K562 (cell line): Measurements from ENCODE around the gene RTL10. TPM values are rescaled to one million over a fixed set of nuclear protein-coding genes. Genes with fewer than 3 reads are reported as not detected.
A peak's percentile ranks its signal among the peaks of the same experiment; 100 is the strongest.

ENCODE experiments used
- ATF2 ChIP-seq: sonication (generic); formaldehyde crosslinking; IDR thresholded peaks from 2 replicates; pipeline ENCODE4 v1.8.1; 2022; ENCODE audit warnings: missing genetic modification reagents
- BCL6 ChIP-seq: fragments of 250-450 bp; sonication (Bioruptor Pico); IDR thresholded peaks from 2 replicates; pipeline ENCODE4 v1.4.0; 2020
- BDP1 ChIP-seq: IDR thresholded peaks from 3 replicates; pipeline ENCODE4 v1.6.1; 2011; ENCODE audit not compliant: insufficient read length, insufficient read depth
- BRD4 ChIP-seq: fragments of 200-600 bp; sonication (generic); IDR thresholded peaks from 2 replicates; pipeline ENCODE4 v1.6.1; 2017; ENCODE audit warnings: inconsistent platforms
- CBFA2T3 ChIP-seq: fragments of 450-650 bp; IDR thresholded peaks from 2 replicates; pipeline ENCODE4 v1.6.1; 2017
- E2F4 ChIP-seq: sonication (generic); formaldehyde crosslinking; IDR thresholded peaks from 2 replicates; pipeline ENCODE4 v1.8.0; 2022; ENCODE audit warnings: mild to moderate bottlenecking, low read depth, missing genetic modification reagents
- HDGF ChIP-seq: fragments of 450-650 bp; IDR thresholded peaks from 2 replicates; pipeline ENCODE4 v1.6.1; 2016
- MECOM ChIP-seq: fragments of 250-450 bp; sonication (Bioruptor Pico); IDR thresholded peaks from 2 replicates; pipeline ENCODE4 v1.8.0; 2022; ENCODE audit warnings: inconsistent platforms
- MED1 ChIP-seq: sonication (generic); formaldehyde crosslinking; IDR thresholded peaks from 2 replicates; pipeline ENCODE4 v1.8.1; 2023; ENCODE audit warnings: missing genetic modification reagents, borderline replicate concordance
- NCOA1 ChIP-seq: fragments of 450-650 bp; IDR thresholded peaks from 2 replicates; pipeline ENCODE4 v1.6.1; 2016; ENCODE audit warnings: low read depth
- RBM14 ChIP-seq: fragments of 200-400 bp; formaldehyde crosslinking; IDR thresholded peaks from 2 replicates; pipeline ENCODE4 v1.6.1; 2018; ENCODE audit warnings: low read depth, mild to moderate bottlenecking, low read length, moderate library complexity, borderline replicate concordance; ENCODE audit not compliant: insufficient read depth
- RHOXF2B ChIP-seq: fragments of 250-450 bp; sonication (Bioruptor Pico); conservative IDR thresholded peaks from 2 replicates; pipeline ENCODE4 v1.5.1; 2021
- TEAD4 ChIP-seq, 2 experiments: sonication (generic) in 1 of 2; formaldehyde crosslinking in 1 of 2; IDR thresholded peaks; 2 replicates each; pipeline versions ENCODE4 v1.6.1 to v1.8.0; 2012 to 2022; ENCODE audit warnings: borderline replicate concordance in 1 of 2, inconsistent platforms in 1 of 2, low read length in 1 of 2, mild to moderate bottlenecking in 1 of 2, missing genetic modification reagents in 1 of 2
- TRIM25 ChIP-seq: fragments of 450-650 bp; IDR thresholded peaks from 2 replicates; pipeline ENCODE4 v1.7.0; 2016; ENCODE audit warnings: borderline replicate concordance
- ZFP91 ChIP-seq: sonication (generic); formaldehyde crosslinking; IDR thresholded peaks from 2 replicates; pipeline ENCODE4 v1.8.0; 2022; ENCODE audit warnings: mild to moderate bottlenecking, missing genetic modification reagents
- ZNF263 ChIP-seq: sonication (generic); formaldehyde crosslinking; IDR thresholded peaks from 2 replicates; pipeline ENCODE4 v1.8.0; 2022; ENCODE audit warnings: mild to moderate bottlenecking, missing genetic modification reagents, borderline replicate concordance
- ZNF512 ChIP-seq: IDR thresholded peaks from 2 replicates; pipeline ENCODE4 v1.6.1; 2016; ENCODE audit warnings: missing genetic modification characterization, missing compliant biosample characterization
- polyA plus RNA-seq, 8 experiments: library from polyadenylated mRNA; depleted of rRNA in 4 of 8; stranded (reverse) in 5 of 8; unstranded in 3 of 8; fragments of >200 nt; fragmentation: Nextera tagmentation in 2 of 8; fragmentation: Illumina TruSeq in 1 of 8; extraction: Ambion mirVana in 2 of 8; extraction: Trizol in 1 of 8; gene quantifications; 2 replicates each; pipeline versions ENCODE4 v1.2.1 to v1.2.3, GENCODE V29; 2011 to 2014; ENCODE audit warnings: inconsistent platforms in 1 of 8, missing spikeins in 1 of 8
- total RNA-seq, 7 experiments: library from RNA; depleted of rRNA in 6 of 7; stranded (reverse); fragments of >200 nt in 6 of 7; fragmentation: Illumina TruSeq in 2 of 7; extraction: Trizol in 2 of 7; gene quantifications; 2 replicates each; pipeline versions ENCODE4 v1.2.1 to v1.2.3, GENCODE V29; 2011 to 2021; ENCODE audit warnings: low replicate concordance in 1 of 7

Gene RTL10
- total and polyA plus RNA-seq, 9 of the 15 experiments (the other 6 are each of a cell fraction or from before 2014, with no cell fraction given) = 19.8 to 75.5 (median 32.5) TPM

GRCh38 chr22:19806213-19807160 is 48.2 kb downstream of the RTL10 start (continued):
- peak; percentile 32; the same call in 1 of the 2 replicates for TF ChIP-seq TEAD4 (IDR thresholded peaks at IDR 0.05; ENCODE audit: low read length)
- TF ChIP-seq TEAD4 (CRISPR knock-in tag; IDR thresholded peaks at IDR 0.05; ENCODE audit: borderline replicate concordance) = no peak
- TF ChIP-seq ATF2 (CRISPR knock-in tag) = no peak
- peak; percentile 87; the same call in 1 of the 2 replicates for TF ChIP-seq HDGF
- no peak for TF ChIP-seq BCL6
- TF ChIP-seq TRIM25 = no peak
- no peak for TF ChIP-seq BRD4
- TF ChIP-seq ZNF512 (tag) = no peak
- TF ChIP-seq MECOM = no peak
- peak; percentile 60 for TF ChIP-seq CBFA2T3
- TF ChIP-seq E2F4 (CRISPR knock-in tag) = no peak
- no peak for TF ChIP-seq ZNF263
- 0 out of 2 replicates have a peak, but pooled peaks have one; percentile 87 for TF ChIP-seq RBM14
- no peak for TF ChIP-seq BDP1
- no peak for TF ChIP-seq ZFP91 (CRISPR knock-in tag)
- no peak for TF ChIP-seq MED1
- peak; percentile 39; the same call in 1 of the 2 replicates for TF ChIP-seq NCOA1
- 0 out of 2 replicates have a peak, but pooled peaks have one; percentile 14 for TF ChIP-seq RHOXF2B (CRISPR knock-in tag)
